CD4-positive, alpha-beta T cell treated with Interleukin-6 at 100 ng/mL for 8 hours (primary cell): ENCODE data around the gene ARCN1.
"Not testable (repeated sequence)": the region's sequence is repeated elsewhere in the genome, so short reads cannot be mapped to it uniquely, and the experiment has no call there.

Experiments
- DNase-seq: peaks from one replicate; pipeline ENCODE4 v3.0.0-alpha.2; 2020; ENCODE audit warnings: mixed read lengths, low spot score

ARCN1 gene

GRCh38 chr11:118544647-118545010 lies 27.6 kb upstream of the ARCN1 start:
- no peak for DNase-seq

- DNase-seq = no peak
Observed at GRCh38 chr11:118545533-118545932, 26.7 kb upstream of the ARCN1 start.

- no peak for DNase-seq
Observed at GRCh38 chr11:118547132-118547531, 25.1 kb upstream of the ARCN1 start.

GRCh38 chr11:118552341-118552740 lies 19.9 kb upstream of the ARCN1 start:
- no peak for DNase-seq

- DNase-seq = no peak
Observed at GRCh38 chr11:118560806-118561205, 11.4 kb upstream of the ARCN1 start.

GRCh38 chr11:118565051-118565450 lies 7.2 kb upstream of the ARCN1 start:
- no peak for DNase-seq

- DNase-seq = no peak
Observed at GRCh38 chr11:118569670-118570069, 2.5 kb upstream of the ARCN1 start.

- no peak for DNase-seq
Observed at GRCh38 chr11:118570787-118571186, 1.4 kb upstream of the ARCN1 start.

GRCh38 chr11:118571701-118572060 lies 528 bp upstream of the ARCN1 start:
- DNase-seq = not testable (repeated sequence)

- peak; percentile 28 for DNase-seq
Observed at GRCh38 chr11:118572981-118573550, 857 bp downstream of the ARCN1 start.

GRCh38 chr11:118574636-118575035 lies 2.4 kb downstream of the ARCN1 start:
- DNase-seq = no peak

- DNase-seq = not testable (repeated sequence)
Observed at GRCh38 chr11:118577995-118578394, 5.8 kb downstream of the ARCN1 start.

GRCh38 chr11:118581057-118581456 lies 8.8 kb downstream of the ARCN1 start:
- DNase-seq = no peak

GRCh38 chr11:118587952-118588351 lies 15.7 kb downstream of the ARCN1 start:
- no peak for DNase-seq

- DNase-seq = no peak
Observed at GRCh38 chr11:118592616-118593367, 20.6 kb downstream of the ARCN1 start.

- peak; percentile 52 for DNase-seq
Observed at GRCh38 chr11:118594984-118595383, 22.8 kb downstream of the ARCN1 start.

GRCh38 chr11:118596224-118597146 lies 24.3 kb downstream of the ARCN1 start:
- no peak for DNase-seq

GRCh38 chr11:118597556-118597955 lies 25.3 kb downstream of the ARCN1 start:
- no peak for DNase-seq

- no peak for DNase-seq
Observed at GRCh38 chr11:118602331-118602730, 30.1 kb downstream of the ARCN1 start.

- DNase-seq = not testable (repeated sequence)
Observed at GRCh38 chr11:118603709-118604108, 31.5 kb downstream of the ARCN1 start.

- no peak for DNase-seq
Observed at GRCh38 chr11:118604566-118604965, 32.4 kb downstream of the ARCN1 start.

- DNase-seq = no peak
Observed at GRCh38 chr11:118605116-118605867, 33.1 kb downstream of the ARCN1 start.
